Left lung (tissue), 10 donors: Measurements from ENCODE around the gene LAT. TPM values are rescaled to one million over a fixed set of nuclear protein-coding genes. Genes with fewer than 3 reads are reported as not detected.

Experiments
- ATAC-seq: fragments of 200-7000 bp; cut with Tn5 transposase; one replicate; pipeline ENCODE4 v1.9.1; 2020; ENCODE audit warnings: moderate library complexity
- DNase-seq, 4 donors: peaks; one replicate each; pipeline ENCODE4 v3.0.0-alpha.2; 2013 to 2020
- H3K27ac ChIP-seq, 2 donors: fragments of 200-600 bp; sonication (generic) in 1 of 2; one replicate each; pipeline versions ENCODE4 v1.5.0 to v1.8.0; 2020 to 2021
- H3K27me3 ChIP-seq, 2 donors: fragments of 200-600 bp; sonication (generic) in 1 of 2; one replicate each; pipeline versions ENCODE4 v1.5.0 to v1.8.0; 2020 to 2021
- H3K36me3 ChIP-seq, 2 donors: fragments of 200-600 bp; sonication (generic) in 1 of 2; one replicate each; pipeline versions ENCODE4 v1.5.0 to v1.8.0; 2020 to 2021
- H3K4me1 ChIP-seq, 2 donors: fragments of 200-600 bp; one replicate each; pipeline ENCODE4 v1.8.0; 2021
- H3K4me3 ChIP-seq, 2 donors: fragments of 200-600 bp; sonication (generic) in 1 of 2; one replicate each; pipeline versions ENCODE4 v1.5.0 to v1.8.0; 2020 to 2021; ENCODE audit warnings: mild to moderate bottlenecking in 1 of 2
- H3K9me3 ChIP-seq, 2 donors: fragments of 200-600 bp; sonication (generic) in 1 of 2; one replicate each; pipeline versions ENCODE4 v1.5.0 to v1.8.0; 2020 to 2021
- CTCF ChIP-seq, 2 donors: fragments of 200-600 bp; sonication (generic) in 1 of 2; IDR thresholded peaks; one replicate each; pipeline versions ENCODE4 v1.5.0 to v1.8.0; 2021; ENCODE audit warnings: antibody characterized with exemption in 2 of 2
- intact Hi-C, 2 donors: fragments of 100-400 bp; cut with DNase I; formaldehyde crosslinking; loops; one replicate each; pipeline versions ENCODE4 v1.11.2 to v1.14.2; 2022
- polyA plus RNA-seq, 6 donors: library from polyadenylated mRNA; unstranded; fragments of 120-200 nt; gene quantifications; one replicate each; pipeline ENCODE4 v1.2.1, GENCODE V29; 2013; ENCODE audit not compliant: insufficient read length in 6 of 6
- total RNA-seq, 2 donors: library from RNA; stranded (reverse); fragmentation: NEBNext Ultra II Directional; extraction: Animal tissue kit (Norgen Biotek cat#: 25700); gene quantifications; one replicate each; pipeline ENCODE4 v1.2.1, GENCODE V29; 2021
- donor health status: DM: no; HTN: yes; CAD: no.
- donor health status: DM: no; HTN: no; CAD: no.

Gene LAT
- total and polyA plus RNA-seq, 8 donors = 5.1 to 14.0 (median 7.0) TPM

- H3K4me3 ChIP-seq = peak overlapping the region in 1 of 2 donors; percentile 35
- no peak for DNase-seq
- peaks cover 0 to 17% of the 10 kb centered on the region in 2 donors for H3K4me1 ChIP-seq
- no peaks in the 10 kb centered on the region for H3K27me3 ChIP-seq
- H3K27ac ChIP-seq = no peak overlapping the region
- peaks cover 0 to 5% of the 10 kb centered on the region in 2 donors for H3K9me3 ChIP-seq
- no peak for ATAC-seq
- H3K36me3 ChIP-seq = peaks cover 0 to 97% of the 10 kb centered on the region in 2 donors
- intact Hi-C loops = no loop called here
- TF ChIP-seq CTCF (IDR thresholded peaks at IDR 0.05) = no peak
These were observed 1.2 kb downstream of the LAT start for GRCh38 chr16:28986046-28986445.

- Histone ChIP-seq H3K27me3 (no peaks in the 10 kb centered on the region), H3K36me3 (peaks cover 0 to 92% of the 10 kb centered on the region in 2 donors), H3K27ac (no peak overlapping the region), H3K4me3 (peak overlapping the region in 1 of 2 donors; percentile 35), H3K9me3 (peaks cover 0 to 5% of the 10 kb centered on the region in 2 donors), H3K4me1 (peaks cover 0 to 17% of the 10 kb centered on the region in 2 donors)
- intact Hi-C loops = no loop called here
- ATAC-seq (no peak), DNase-seq (no peak)
- no peak for TF ChIP-seq CTCF (IDR thresholded peaks at IDR 0.05)
These were observed 1.6 kb downstream of the LAT start for GRCh38 chr16:28986492-28986891.

- intact Hi-C loops = no loop called here
- peaks cover 0 to 84% of the 10 kb centered on the region in 2 donors for H3K36me3 ChIP-seq
- H3K4me1 ChIP-seq = peaks cover 0 to 17% of the 10 kb centered on the region in 2 donors
- DNase-seq (no peak), ATAC-seq (no peak)
- peaks cover 0 to 5% of the 10 kb centered on the region in 2 donors for H3K9me3 ChIP-seq
- no peak overlapping the region for H3K27ac ChIP-seq
- no peaks in the 10 kb centered on the region for H3K27me3 ChIP-seq
- H3K4me3 ChIP-seq = peak overlapping the region in 1 of 2 donors; percentile 35
- no peak for TF ChIP-seq CTCF (IDR thresholded peaks at IDR 0.05)
These were observed 2.5 kb downstream of the LAT start for GRCh38 chr16:28987170-28987853.

GRCh38 chr16:28989363-28989762 is 4.5 kb downstream of the LAT start:
- Histone ChIP-seq H3K27me3 (no peaks in the 10 kb centered on the region), H3K27ac (no peak overlapping the region), H3K9me3 (peaks cover 0 to 5% of the 10 kb centered on the region in 2 donors), H3K4me3 (no peak overlapping the region), H3K36me3 (peaks cover 0 to 64% of the 10 kb centered on the region in 2 donors), H3K4me1 (peaks cover 0 to 11% of the 10 kb centered on the region in 2 donors)
- DNase-seq = no peak
- no peak for ATAC-seq
- intact Hi-C loops = no loop called here
- TF ChIP-seq CTCF (IDR thresholded peaks at IDR 0.05) = no peak

GRCh38 chr16:28990375-28991040 is 5.7 kb downstream of the LAT start:
- no peak for ATAC-seq
- no peak for DNase-seq
- intact Hi-C loops = no loop called here
- Histone ChIP-seq H3K4me1 (peaks cover 0 to 2% of the 10 kb centered on the region in 2 donors), H3K9me3 (peaks cover 0 to 5% of the 10 kb centered on the region in 2 donors), H3K36me3 (peaks cover 0 to 54% of the 10 kb centered on the region in 2 donors), H3K27me3 (no peaks in the 10 kb centered on the region), H3K27ac (no peak overlapping the region), H3K4me3 (no peak overlapping the region)
- no peak for TF ChIP-seq CTCF (IDR thresholded peaks at IDR 0.05)
